SIG-M5 (cell line): ENCODE data around the gene FAM168A.

Experiments
- DNase-seq: peaks from one replicate; lab custom pipeline; 2025; lab: John Stamatoyannopoulos, UW

The FAM168A gene

GRCh38 chr11:73401217-73401923 is 196.5 kb downstream of the FAM168A start:
- no peak for DNase-seq

DNA sequence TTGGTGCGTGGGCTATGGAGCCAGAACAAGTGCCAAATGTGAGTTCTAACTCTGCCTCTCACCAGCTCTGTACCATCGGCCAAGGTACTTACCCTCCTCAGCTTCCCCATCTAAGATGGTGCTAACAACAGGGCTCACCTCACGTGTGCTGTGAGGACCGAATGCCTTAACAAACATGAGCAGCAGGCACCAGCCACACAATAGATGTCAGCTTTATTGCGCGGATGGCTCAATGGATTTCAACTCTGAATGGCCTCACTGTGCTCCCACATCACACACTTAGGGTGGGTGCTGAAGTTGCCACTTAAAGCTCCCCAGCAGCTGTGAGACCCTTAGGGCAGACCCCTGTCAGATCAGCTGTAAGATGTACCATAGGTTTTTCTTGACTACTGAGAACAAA is 197.6 kb downstream of the FAM168A start:
- DNase-seq = no peak

- DNase-seq = no peak
Observed at GRCh38 chr11:73399636-73400035, 198.3 kb downstream of the FAM168A start.

GRCh38 chr11:73399159-73399590 is 198.7 kb downstream of the FAM168A start:
- no peak for DNase-seq

DNA sequence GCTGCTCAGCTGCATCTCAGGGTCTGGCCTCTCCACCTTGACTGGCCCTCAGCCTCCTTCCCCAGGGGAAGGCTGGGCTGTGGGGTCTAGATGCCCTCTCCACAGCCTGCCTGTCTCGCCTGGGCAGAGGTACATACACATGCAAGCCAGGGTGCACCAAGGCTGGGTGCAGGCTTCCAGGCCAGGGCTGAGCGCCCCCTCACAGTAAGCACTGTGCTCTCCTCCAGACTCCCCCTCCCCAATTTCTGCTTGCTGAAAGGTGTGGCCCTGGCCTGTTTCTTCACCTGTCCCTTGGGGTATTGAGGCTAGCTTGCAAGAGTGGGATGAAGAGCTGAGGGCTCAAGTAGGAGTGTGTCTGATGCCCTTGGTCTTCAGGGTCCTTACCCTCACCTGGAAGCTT is 199.2 kb downstream of the FAM168A start:
- DNase-seq = no peak

GRCh38 chr11:73398132-73398526 is 199.8 kb downstream of the FAM168A start:
- no peak for DNase-seq

GRCh38 chr11:73397468-73398131 is 200.3 kb downstream of the FAM168A start:
- DNase-seq = no peak

- no peak for DNase-seq
Observed at GRCh38 chr11:73396985-73397384, 200.9 kb downstream of the FAM168A start.

GRCh38 chr11:73396251-73396930 is 201.5 kb downstream of the FAM168A start:
- no peak for DNase-seq

DNA sequence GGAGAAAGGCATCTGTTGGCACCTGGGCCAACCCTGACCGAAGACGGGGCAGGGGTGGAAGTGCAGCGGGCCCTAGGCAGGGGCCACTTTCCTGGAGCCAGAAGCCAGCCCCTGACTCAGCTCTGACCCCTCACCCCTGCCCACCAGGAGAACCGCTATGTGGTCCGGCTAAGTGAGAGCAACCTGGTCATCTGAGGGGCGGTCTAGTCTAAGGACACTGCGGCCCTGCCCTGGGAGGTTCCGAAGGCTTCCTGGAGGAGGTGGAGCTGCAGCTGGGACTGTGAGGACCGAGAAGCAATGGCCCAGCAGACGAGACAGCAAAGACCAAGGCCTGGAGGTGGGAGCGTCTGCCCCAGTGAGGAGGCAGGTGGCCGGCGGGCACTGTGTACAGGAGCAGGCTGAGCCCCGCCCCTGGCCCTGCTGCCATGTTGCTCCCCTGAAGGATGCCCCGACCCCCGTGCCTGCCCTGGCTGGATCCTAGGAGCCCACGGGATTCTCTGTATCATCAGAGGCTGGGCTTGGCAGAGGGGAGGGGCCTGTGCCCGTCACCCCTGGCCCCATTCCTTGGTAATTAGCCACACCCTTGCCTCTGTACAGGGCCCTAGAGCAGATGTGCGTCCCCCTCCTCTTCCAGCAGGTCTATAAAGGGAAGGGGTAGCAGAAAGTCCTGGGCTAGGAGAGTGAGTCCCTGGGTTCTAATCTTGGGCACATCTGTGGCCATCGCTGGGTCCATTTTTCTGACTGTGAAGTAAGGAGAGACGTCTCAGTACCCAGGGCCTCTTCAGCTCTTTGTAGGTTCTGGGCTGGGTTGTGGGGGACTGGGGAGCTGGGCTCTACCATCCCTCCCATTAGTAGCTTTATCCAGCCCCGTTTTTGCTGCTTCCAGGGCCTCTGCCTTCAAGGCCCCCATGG is 202.4 kb downstream of the FAM168A start:
- no peak for DNase-seq

DNA sequence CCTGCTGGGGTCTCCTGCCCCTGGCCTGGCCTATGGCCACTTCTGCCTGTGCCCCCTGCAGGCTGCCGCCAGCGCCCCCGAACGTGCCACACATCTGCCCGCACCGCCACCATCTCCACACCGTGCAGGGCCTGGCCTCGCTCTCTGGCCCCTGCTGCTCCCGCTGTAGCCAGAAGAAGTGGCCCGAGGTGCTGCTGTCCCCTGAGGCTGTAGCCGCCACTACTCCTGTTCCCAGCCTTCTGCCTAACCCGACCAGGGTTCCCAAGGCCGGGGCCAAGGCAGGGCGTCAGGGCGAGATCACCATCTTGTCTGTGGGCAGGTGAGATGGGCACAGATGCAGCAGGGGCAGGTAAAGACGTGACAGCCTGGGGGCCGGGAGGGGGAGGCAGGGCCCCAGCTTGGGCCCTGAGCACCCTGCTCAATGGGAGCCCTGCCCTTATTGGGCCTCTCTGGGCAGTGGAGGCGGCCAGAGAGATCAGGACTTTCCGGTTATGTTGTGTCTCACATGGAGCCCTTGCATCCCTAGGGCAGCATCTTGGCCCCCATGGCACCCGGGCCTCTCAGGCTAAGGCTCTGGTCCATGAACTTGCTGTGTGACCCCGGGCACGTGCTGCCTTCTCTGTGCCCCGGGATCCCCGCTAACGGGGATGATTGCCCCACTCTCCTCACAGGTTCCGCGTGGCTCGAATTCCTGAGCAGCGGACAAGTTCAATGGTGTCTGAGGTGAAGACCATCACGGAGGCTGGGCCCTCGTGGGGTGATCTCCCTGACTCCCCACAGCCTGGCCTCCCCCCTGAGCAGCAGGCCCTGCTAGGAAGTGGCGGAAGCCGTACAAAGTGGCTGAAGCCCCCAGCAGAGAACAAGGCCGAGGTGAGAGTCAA is 203.3 kb downstream of the FAM168A start:
- no peak for DNase-seq

DNA sequence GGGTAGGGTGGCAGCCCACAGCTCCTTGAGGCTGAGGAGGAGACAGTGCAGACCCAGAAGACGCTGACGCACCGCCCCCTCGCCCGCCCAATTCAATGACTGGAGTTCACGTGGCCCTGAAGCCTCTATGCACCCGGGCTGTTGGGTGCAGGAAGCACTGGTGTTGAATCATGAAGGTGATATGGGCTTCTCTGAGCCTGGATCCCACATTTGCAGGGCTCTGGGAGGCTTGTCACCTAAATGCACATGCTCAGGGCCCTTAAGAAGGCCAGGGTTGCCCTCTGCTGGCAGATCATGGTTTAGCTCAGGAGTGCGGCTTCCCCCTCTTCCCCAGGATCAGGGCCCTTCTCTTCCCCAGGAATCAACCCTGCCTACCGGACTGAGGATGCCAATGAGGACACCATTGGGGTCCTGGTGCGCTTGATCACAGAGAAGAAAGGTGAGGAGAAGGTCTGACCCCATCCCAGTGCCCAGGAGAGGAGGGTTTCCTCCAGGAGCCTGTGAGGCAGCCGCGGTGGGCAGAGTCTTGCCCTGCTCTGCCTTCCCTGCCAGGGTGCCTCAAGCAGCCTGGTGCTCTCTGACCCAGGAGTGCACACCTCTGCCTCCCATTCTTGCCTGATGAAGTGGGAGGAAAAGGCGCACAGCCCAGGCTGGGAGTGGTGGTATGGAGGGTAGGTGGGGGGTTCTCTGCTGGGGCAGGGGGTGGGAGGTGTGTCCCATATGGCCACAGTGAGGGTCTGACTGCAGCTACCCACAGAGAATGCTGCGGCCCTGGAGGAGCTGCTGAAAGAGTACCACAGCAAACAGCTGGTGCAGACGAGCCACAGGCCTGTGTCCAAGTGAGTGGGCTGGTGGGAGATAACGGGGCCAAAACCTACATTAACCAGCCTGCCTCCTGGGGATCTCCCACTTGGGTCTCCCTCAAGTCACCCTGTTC is 204.2 kb downstream of the FAM168A start:
- no peak for DNase-seq

DNA sequence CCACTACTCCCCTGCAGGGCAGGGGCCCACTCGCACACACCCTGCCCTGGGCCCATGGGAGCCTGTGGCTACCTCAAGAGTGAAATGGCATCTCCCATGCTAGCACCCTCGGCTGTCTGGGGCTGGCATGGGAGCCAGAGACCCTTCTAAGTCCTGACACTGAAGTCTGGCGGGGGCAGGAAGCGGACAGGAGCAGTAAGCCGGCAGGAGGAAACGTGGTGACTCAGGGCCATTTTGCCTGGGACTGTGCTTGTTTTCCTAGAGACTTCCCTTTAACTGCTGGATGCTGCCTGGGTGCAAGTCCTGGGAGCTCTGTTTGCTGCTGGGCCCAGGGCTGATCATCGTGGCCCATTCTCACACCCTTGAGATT is 204.9 kb downstream of the FAM168A start:
- DNase-seq = no peak

- no peak for DNase-seq
Observed at GRCh38 chr11:73392108-73393010, 205.6 kb downstream of the FAM168A start.

DNA sequence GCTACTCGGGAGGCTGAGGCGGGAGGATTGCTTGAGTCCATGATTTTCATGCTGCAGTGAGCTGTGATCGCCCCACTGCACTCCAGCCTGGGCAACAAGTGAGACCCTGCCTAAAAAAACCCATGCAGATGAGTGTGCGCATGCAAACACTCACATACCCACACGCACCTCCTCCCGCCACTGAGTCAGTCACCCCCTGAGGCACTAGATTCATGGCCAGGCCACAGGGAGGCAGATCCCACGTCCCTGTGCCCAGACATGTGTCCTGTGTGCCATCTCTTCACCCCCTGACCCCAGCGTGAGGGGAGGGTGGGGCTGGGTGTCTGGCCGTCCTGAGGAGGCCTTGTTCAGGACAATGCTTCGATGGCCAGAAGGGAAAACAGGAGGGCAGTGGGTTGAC is 206.2 kb downstream of the FAM168A start:
- no peak for DNase-seq

GRCh38 chr11:73390601-73391565 is 207.0 kb downstream of the FAM168A start:
- no peak for DNase-seq

- no peak for DNase-seq
Observed at GRCh38 chr11:73389916-73390315, 208.0 kb downstream of the FAM168A start.

DNA sequence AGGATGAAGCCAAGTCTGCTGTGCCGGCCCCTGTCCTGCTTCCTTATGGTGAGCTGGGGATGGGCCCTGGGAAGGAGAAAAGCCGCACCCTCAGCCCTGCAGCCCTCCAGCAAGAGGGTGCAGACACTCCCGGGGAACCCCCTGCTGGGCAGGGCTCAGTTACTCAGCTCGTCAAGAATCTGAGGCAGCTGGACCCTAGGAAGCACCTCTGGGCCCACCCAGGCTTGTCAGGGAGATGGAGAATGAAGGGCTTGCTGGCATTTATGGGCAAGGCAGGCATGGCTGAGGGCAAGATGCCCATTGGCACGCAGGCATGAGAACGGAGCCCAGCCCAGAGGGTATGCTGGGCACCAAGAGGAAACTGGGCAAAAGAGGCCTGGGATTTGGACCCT is 208.8 kb downstream of the FAM168A start:
- DNase-seq = no peak
